Hematopoietic multipotent progenitor cell treated with erythropoietin and hydrocortisone succinate and interleukin-3 and kit ligand, for 6 days (in vitro differentiated cells): ENCODE measurements around the gene SPI1.
"Not testable (repeated sequence)": the region's sequence is repeated elsewhere in the genome, so short reads cannot be mapped to it uniquely, and the experiment has no call there.

Experiments used
- DNase-seq: peaks from one replicate; pipeline ENCODE4 v3.0.0-alpha.2; 2015

SPI1 gene

DNA sequence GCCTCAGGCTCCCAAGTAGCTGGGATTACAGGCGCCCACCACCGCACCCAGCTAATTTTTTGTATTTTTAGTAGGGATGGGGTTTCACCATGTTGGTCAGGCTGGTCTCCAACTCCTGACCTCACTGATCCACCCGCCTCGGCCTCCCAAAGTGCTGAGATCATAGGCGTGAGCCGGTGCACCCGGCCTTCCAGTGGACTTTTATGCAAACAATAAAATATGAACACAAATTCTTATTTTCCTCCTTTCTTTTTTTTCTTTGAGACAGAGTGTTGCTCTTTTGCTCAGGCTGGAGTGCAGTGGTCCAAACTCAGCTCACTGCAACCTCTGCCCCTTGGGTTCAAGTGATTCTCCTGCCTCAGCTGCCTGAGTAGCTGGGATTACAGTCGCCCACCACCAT, 61.8 kb downstream of the SPI1 start:
- not testable (repeated sequence) for DNase-seq

DNA sequence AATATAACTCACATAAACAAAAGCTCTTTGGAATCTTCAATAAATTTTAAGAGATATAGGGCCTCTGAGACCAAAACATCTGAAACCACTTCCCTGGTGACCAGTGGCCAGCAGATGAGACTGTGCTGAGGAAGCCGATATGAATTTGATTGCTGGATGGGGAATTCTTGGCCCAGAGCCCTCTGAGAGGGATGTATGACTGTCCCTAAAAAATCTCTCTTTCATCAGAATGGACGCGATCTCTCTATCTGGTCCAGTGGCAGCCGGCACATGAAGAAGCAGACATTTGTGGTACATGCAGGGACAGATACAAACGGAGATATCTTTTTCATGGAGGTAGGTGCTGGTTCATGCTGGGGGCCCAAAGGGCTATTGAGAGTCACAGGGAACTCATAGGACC, 63.4 kb downstream of the SPI1 start:
- no peak for DNase-seq

DNA sequence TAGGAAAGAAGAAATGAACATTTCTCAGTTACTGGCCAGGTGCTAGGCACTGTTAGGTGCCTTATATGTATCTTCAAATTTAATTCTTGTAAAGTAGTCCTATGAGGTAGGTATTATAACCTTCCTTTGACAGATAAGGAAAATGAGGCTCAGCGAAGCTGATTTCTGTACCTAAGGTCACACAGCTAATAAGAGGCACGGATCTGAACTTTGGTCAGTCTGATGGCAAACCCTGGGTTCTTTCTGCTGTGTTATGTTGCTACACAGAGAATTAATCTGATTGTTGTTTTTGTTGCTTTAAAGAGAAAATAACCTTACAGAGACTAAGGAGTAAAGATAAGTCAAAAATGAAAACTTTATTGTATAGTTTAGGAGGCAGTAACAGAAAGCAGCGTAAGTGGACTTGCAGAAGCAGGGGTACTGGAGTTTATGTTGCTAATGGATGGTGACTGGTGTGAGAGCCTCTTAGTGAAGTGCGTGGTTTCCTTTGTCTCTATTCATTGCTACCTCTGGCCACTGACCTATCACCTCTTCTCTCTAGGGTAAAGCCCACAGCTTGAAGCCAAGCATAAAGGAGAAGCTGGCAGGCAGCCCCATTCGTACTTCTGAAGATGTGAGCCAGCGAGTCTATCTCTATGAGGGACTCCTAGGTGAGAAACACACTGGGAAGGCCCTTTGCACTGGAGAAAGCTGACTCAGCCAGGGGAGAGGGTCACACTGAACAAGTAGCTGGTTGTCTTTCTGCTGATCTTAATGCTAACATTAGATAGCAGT, 70.1 kb downstream of the SPI1 start:
- DNase-seq = no peak

DNA sequence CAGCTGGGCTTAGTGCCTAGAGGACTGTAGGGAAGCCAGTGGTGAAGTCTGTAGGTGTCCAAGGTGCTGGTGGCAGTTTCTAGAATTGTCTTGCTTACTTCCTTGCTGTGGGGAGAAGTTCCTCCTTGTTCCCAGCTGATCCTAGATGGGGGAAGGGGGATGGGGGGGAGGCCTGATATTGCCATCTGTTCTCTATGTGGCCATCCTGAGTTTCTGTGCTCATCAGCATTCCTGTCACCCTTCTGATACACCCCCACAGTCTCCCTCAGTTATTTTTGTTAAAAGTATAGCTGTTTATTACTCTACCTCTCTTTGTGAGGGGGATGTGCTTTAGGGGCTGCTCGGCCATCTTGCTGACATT, 71.9 kb downstream of the SPI1 start:
- no peak for DNase-seq

DNA sequence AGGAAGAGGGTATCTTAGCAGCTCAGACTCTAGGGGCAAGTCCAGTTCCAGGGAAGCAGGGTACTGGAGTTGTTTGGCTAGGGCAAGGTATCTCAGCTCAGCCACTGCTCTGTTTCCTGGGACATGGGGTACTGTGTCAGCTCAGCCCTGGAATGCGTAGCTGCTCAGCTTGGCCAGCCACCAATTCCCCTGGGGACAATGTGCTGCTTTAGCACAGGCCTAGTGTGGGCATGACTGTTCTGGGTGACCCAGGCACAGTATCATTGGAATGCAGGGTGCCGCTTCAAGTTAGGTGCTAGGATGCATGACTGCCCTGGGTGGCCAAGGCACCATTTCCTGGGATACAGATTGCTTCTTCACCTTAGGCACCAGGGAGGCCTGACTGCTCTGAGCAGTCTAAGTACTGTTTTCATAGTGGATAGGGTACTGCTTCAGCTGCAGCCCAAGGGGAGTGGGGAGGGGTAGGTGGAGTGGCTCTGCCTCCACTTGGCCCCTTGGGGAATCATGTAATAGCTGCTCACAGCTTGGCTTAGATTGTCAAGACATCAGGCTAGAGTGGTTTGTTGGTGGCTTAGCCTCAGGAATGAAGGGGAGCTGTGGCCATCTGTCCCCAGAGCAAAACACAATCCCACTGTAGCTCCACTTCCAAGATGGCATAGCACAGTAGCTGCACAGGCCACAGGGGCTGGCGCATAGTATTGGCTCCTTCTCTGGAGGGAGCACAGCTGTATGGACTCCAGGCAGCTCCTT, 72.4 kb downstream of the SPI1 start:
- DNase-seq = no peak
